Nephron progenitor cell (in vitro differentiated cells): ENCODE data around the gene ZNF608.

Experiments
- DNase-seq: peaks from one replicate; pipeline ENCODE4 v3.0.0; 2021
- H3K27ac Mint-ChIP-seq: 2 replicates; pipeline ENCODE4 v1.8.0; 2021; ENCODE audit warnings: mild to moderate bottlenecking, moderate library complexity, mixed read lengths
- H3K27me3 Mint-ChIP-seq: 2 replicates; pipeline ENCODE4 v1.8.0; 2021; ENCODE audit warnings: mild to moderate bottlenecking, low read depth, mixed read lengths; ENCODE audit not compliant: poor library complexity
- H3K36me3 Mint-ChIP-seq: 2 replicates; pipeline ENCODE4 v1.8.0; 2021; ENCODE audit warnings: low read depth, mixed read lengths
- H3K4me1 Mint-ChIP-seq: 2 replicates; pipeline ENCODE4 v1.8.0; 2021; ENCODE audit warnings: mixed read lengths
- H3K4me3 Mint-ChIP-seq: 2 replicates; pipeline ENCODE4 v1.8.0; 2021; ENCODE audit warnings: mild to moderate bottlenecking, moderate library complexity, mixed read lengths
- H3K9me3 Mint-ChIP-seq: 2 replicates; pipeline ENCODE4 v1.8.0; 2021; ENCODE audit warnings: mild to moderate bottlenecking, moderate library complexity, mixed read lengths
- TF ChIP-seq, protein P1 (sequence below): fragments of 200-600 bp; sonication (generic); IDR thresholded peaks from 2 replicates; pipeline ENCODE4 v1.5.0; 2021; ENCODE audit warnings: antibody characterized with exemption

The ZNF608 gene

DNA sequence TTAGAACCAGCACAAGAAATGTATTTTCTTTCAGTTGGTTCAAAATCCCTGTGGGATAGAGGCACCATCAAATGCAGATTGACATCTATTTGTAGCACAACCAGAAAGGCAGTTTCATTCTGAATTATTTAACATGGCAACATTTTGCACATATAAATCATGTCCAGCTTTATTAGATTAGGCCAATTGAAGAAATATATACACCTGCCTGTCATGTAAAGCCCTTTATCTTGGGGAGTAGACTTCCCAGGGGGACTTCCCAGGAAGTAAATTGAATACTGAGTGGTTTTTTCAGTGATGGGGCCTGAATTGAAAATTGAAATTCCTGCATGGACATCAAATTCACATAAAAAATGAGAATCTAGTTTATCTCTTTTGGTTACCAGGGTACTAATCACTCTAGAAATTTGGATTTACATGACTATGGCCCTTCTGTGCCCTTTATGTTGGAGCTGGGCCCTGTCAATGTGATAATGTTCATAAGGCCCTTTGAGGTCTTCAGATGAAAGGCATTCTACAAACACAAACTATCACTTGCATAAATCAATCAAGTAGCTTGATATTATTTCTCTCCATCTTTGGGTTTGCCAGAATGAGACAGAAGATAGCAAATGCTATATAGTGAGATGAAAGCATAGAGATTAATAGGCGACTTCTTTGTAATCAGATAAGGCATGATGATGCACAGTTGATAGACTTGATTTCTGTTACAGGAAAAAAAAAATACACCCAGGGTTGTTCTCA is 26.2 kb upstream of the ZNF608 start:
- DNase-seq = no peak
- Mint-ChIP-seq H3K4me3 (peak overlapping the region; percentile 17), H3K27ac (no peak overlapping the region), H3K9me3 (no peaks in the 10 kb centered on the region), H3K27me3 (no peaks in the 10 kb centered on the region), H3K4me1 (no peaks in the 10 kb centered on the region), H3K36me3 (no peaks in the 10 kb centered on the region)
- TF ChIP-seq, protein P1, sequence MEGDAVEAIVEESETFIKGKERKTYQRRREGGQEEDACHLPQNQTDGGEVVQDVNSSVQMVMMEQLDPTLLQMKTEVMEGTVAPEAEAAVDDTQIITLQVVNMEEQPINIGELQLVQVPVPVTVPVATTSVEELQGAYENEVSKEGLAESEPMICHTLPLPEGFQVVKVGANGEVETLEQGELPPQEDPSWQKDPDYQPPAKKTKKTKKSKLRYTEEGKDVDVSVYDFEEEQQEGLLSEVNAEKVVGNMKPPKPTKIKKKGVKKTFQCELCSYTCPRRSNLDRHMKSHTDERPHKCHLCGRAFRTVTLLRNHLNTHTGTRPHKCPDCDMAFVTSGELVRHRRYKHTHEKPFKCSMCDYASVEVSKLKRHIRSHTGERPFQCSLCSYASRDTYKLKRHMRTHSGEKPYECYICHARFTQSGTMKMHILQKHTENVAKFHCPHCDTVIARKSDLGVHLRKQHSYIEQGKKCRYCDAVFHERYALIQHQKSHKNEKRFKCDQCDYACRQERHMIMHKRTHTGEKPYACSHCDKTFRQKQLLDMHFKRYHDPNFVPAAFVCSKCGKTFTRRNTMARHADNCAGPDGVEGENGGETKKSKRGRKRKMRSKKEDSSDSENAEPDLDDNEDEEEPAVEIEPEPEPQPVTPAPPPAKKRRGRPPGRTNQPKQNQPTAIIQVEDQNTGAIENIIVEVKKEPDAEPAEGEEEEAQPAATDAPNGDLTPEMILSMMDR = no peak

DNA sequence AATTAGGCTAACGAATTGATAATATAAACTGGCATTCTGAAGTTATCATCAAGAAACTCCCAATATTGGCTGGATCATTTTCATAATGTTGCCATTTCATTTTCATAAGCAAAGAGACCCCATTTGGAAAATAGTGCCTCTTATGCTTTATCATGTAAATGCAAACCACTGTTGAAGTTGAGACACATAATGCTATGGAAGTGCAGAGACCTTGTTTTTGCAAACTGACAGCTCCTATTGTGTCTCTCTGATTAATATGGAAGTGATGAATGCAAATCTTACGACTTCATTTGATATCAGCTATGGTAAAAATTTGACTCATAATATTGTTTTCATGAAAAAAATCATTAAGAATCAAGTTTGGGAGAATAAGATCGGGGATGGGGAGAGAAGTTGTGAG is 25.3 kb upstream of the ZNF608 start:
- DNase-seq = no peak
- Mint-ChIP-seq H3K27ac (peak overlapping the region; percentile 13), H3K4me1 (no peaks in the 10 kb centered on the region), H3K4me3 (no peak overlapping the region), H3K9me3 (no peaks in the 10 kb centered on the region), H3K36me3 (no peaks in the 10 kb centered on the region), H3K27me3 (no peaks in the 10 kb centered on the region)
- TF ChIP-seq, protein P1 = no peak

GRCh38 chr5:124764992-124765611 is 18.7 kb upstream of the ZNF608 start:
- no peak for DNase-seq
- Mint-ChIP-seq H3K27ac (no peak overlapping the region), H3K4me3 (no peak overlapping the region), H3K4me1 (no peaks in the 10 kb centered on the region), H3K9me3 (no peaks in the 10 kb centered on the region), H3K36me3 (no peaks in the 10 kb centered on the region), H3K27me3 (no peaks in the 10 kb centered on the region)
- TF ChIP-seq, protein P1 = no peak

DNA sequence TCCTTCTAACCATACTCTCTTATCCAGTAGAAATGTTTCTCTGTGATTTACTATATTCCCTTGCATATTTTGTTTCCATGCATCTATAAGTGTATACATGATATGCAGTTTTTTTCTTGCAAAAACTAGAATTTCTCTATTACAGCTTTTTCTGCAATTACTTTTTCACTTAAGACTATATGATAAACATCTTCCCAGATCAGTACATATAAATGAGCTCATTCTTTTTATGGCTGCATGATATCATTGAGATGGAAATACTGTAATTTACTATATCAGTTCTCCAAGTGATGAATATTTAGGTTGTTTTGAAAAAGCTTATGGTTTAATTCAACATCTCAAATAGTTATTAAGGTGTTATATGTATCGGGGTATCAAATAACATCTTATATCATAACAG is 18.1 kb upstream of the ZNF608 start:
- Mint-ChIP-seq H3K9me3 (no peaks in the 10 kb centered on the region), H3K27me3 (no peaks in the 10 kb centered on the region), H3K4me3 (no peak overlapping the region), H3K36me3 (no peaks in the 10 kb centered on the region), H3K4me1 (no peaks in the 10 kb centered on the region), H3K27ac (no peak overlapping the region)
- TF ChIP-seq, protein P1 = no peak
- DNase-seq = no peak

GRCh38 chr5:124761010-124761409 is 14.6 kb upstream of the ZNF608 start:
- TF ChIP-seq, protein P1 = no peak
- H3K9me3 Mint-ChIP-seq = no peaks in the 10 kb centered on the region
- no peaks in the 10 kb centered on the region for H3K36me3 Mint-ChIP-seq
- H3K4me3 Mint-ChIP-seq = no peak overlapping the region
- no peaks in the 10 kb centered on the region for H3K27me3 Mint-ChIP-seq
- H3K27ac Mint-ChIP-seq = peak overlapping the region; percentile 15
- DNase-seq = no peak
- H3K4me1 Mint-ChIP-seq = no peaks in the 10 kb centered on the region

DNA sequence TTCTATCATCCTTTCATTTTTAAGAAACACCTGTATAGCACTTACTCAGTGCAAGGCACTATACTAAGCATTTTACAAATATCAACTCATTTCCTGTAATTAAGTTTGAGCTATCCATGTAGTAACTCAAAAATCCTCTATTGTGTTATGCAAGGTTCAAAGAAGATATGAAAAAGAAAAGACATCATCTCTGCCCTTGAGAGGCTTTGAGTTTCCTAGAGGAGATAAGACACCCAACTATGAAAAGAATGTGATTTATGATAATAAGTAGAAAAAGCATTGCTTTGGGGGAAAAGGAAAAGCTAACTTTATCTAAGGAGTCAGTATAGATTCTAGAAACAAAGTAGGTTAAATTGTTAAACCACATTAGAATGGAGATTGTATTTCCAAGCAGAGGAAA is 14.2 kb upstream of the ZNF608 start:
- DNase-seq = no peak
- Mint-ChIP-seq H3K27me3 (no peaks in the 10 kb centered on the region), H3K27ac (no peak overlapping the region), H3K9me3 (no peaks in the 10 kb centered on the region), H3K4me1 (peaks cover 2% of the 10 kb centered on the region), H3K36me3 (no peaks in the 10 kb centered on the region), H3K4me3 (no peak overlapping the region)
- TF ChIP-seq, protein P1 = no peak
